K562 (cell line): Measurements from ENCODE around the gene ERBB3. TPM values are rescaled to one million over a fixed set of nuclear protein-coding genes. Genes with fewer than 3 reads are reported as not detected.
A peak's percentile ranks its signal among the peaks of the same experiment; 100 is the strongest.

Experiments used
- BACH1 ChIP-seq: fragments of 200-800 bp; sonication (Bioruptor generic); IDR thresholded peaks from 2 replicates; pipeline ENCODE4 v1.6.1; 2016; ENCODE audit warnings: missing genetic modification characterization, missing compliant biosample characterization
- CBX2 ChIP-seq: fragments of 200-600 bp; sonication (generic); IDR thresholded peaks from one replicate; pipeline ENCODE4 v1.6.1; 2012; ENCODE audit warnings: mild to moderate bottlenecking, low read length, inconsistent platforms; ENCODE audit not compliant: insufficient read depth, poor library complexity, severe bottlenecking
- CHD1 ChIP-seq: fragments of 200-600 bp; sonication (generic); IDR thresholded peaks from one replicate; pipeline ENCODE4 v1.6.1; 2012; ENCODE audit warnings: mild to moderate bottlenecking, moderate library complexity, low read length, inconsistent platforms
- DACH1 ChIP-seq: fragments of 450-650 bp; IDR thresholded peaks from 2 replicates; pipeline ENCODE4 v1.6.1; 2018; ENCODE audit not compliant: partially characterized antibody
- ELF1 ChIP-seq: fragments of 200-800 bp; sonication (Bioruptor generic); IDR thresholded peaks from 2 replicates; pipeline ENCODE4 v1.6.1; 2016; ENCODE audit warnings: missing genetic modification characterization, missing compliant biosample characterization
- EP400 ChIP-seq: fragments of 450-650 bp; IDR thresholded peaks from 2 replicates; pipeline ENCODE4 v1.6.1; 2017; ENCODE audit warnings: antibody characterized with exemption, mild to moderate bottlenecking, moderate library complexity
- ETS1 ChIP-seq: conservative IDR thresholded peaks from 2 replicates; pipeline ENCODE4 v1.6.1; 2011; ENCODE audit warnings: low read depth, mild to moderate bottlenecking, low read length; ENCODE audit not compliant: control insufficient read depth
- HOMEZ ChIP-seq: fragments of 250-450 bp; sonication (Bioruptor Pico); IDR thresholded peaks from 2 replicates; pipeline ENCODE4 v1.4.0; 2020; ENCODE audit warnings: mild to moderate bottlenecking, moderate library complexity
- KLF13 ChIP-seq: fragments of 450-650 bp; IDR thresholded peaks from 2 replicates; pipeline ENCODE4 v1.6.1; 2016; ENCODE audit warnings: missing genetic modification characterization, low read depth, mild to moderate bottlenecking, missing compliant biosample characterization, moderate library complexity, borderline replicate concordance
- RREB1 ChIP-seq: fragments of 250-450 bp; sonication (Bioruptor Pico); IDR thresholded peaks from 2 replicates; pipeline ENCODE4 v1.4.0; 2020
- SFPQ ChIP-seq: fragments of 200-400 bp; formaldehyde crosslinking; IDR thresholded peaks from 2 replicates; pipeline ENCODE4 v1.6.1; 2017; ENCODE audit warnings: mild to moderate bottlenecking, low read depth, low read length, moderate library complexity
- XRCC4 ChIP-seq: IDR thresholded peaks from one replicate; pipeline ENCODE4 v1.6.1; 2011; ENCODE audit not compliant: insufficient read depth, insufficient read length; ENCODE audit errors: extremely low read depth
- ZNF134 ChIP-seq: fragments of 250-450 bp; sonication (Bioruptor Pico); conservative IDR thresholded peaks from 2 replicates; pipeline ENCODE4 v1.4.0; 2020
- ZNF324 ChIP-seq: fragments of 250-450 bp; sonication (Bioruptor Pico); IDR thresholded peaks from 2 replicates; pipeline ENCODE4 v1.4.0; 2020; ENCODE audit warnings: mild to moderate bottlenecking
- ZZZ3 ChIP-seq: fragments of 450-650 bp; IDR thresholded peaks from 2 replicates; pipeline ENCODE4 v1.6.1; 2016; ENCODE audit warnings: antibody characterized with exemption, mild to moderate bottlenecking, moderate library complexity
- polyA plus RNA-seq, 8 experiments: library from polyadenylated mRNA; depleted of rRNA in 4 of 8; stranded (reverse) in 5 of 8; unstranded in 3 of 8; fragments of >200 nt; fragmentation: Nextera tagmentation in 2 of 8; fragmentation: Illumina TruSeq in 1 of 8; extraction: Ambion mirVana in 2 of 8; extraction: Trizol in 1 of 8; gene quantifications; 2 replicates each; pipeline versions ENCODE4 v1.2.1 to v1.2.3, GENCODE V29; 2011 to 2014; ENCODE audit warnings: inconsistent platforms in 1 of 8, missing spikeins in 1 of 8
- total RNA-seq, 7 experiments: library from RNA; depleted of rRNA in 6 of 7; stranded (reverse); fragments of >200 nt in 6 of 7; fragmentation: Illumina TruSeq in 2 of 7; extraction: Trizol in 2 of 7; gene quantifications; 2 replicates each; pipeline versions ENCODE4 v1.2.1 to v1.2.3, GENCODE V29; 2011 to 2021; ENCODE audit warnings: low replicate concordance in 1 of 7

Gene ERBB3
- total and polyA plus RNA-seq, 9 of the 15 experiments (the other 6 are each of a cell fraction or from before 2014, with no cell fraction given), result 1.5 to 5.4 (median 3.8) TPM

- TF ChIP-seq RREB1 (CRISPR knock-in tag), result no peak
- no peak for TF ChIP-seq CBX2
- TF ChIP-seq KLF13 (tag), result no peak
- no peak for TF ChIP-seq ZZZ3
- TF ChIP-seq ETS1, result peak; percentile 56; the same call in 1 of the 2 replicates
- TF ChIP-seq BACH1 (tag), result peak; percentile 42; the same call in 1 of the 2 replicates
- no peak for TF ChIP-seq SFPQ
- peak; percentile 27 for TF ChIP-seq CHD1
- peak; percentile 60 for TF ChIP-seq EP400
- no peak for TF ChIP-seq DACH1
- TF ChIP-seq HOMEZ (CRISPR knock-in tag), result no peak
- no peak for TF ChIP-seq ZNF324 (CRISPR knock-in tag)
- TF ChIP-seq ZNF134 (CRISPR knock-in tag), result no peak
- TF ChIP-seq XRCC4, result no peak
- TF ChIP-seq ELF1 (tag), result no peak
Measured at GRCh38 chr12:56104815-56105608, 25.0 kb downstream of the ERBB3 start (continued).
